NCI-H524 (cell line): Measurements from ENCODE around the gene COL5A3.
A peak's percentile ranks its signal among the peaks of the same experiment; 100 is the strongest.

Source experiments
- DNase-seq, 2 experiments: peaks; one replicate each; lab custom pipeline; 2025; lab: John Stamatoyannopoulos, UW

COL5A3 gene

DNA sequence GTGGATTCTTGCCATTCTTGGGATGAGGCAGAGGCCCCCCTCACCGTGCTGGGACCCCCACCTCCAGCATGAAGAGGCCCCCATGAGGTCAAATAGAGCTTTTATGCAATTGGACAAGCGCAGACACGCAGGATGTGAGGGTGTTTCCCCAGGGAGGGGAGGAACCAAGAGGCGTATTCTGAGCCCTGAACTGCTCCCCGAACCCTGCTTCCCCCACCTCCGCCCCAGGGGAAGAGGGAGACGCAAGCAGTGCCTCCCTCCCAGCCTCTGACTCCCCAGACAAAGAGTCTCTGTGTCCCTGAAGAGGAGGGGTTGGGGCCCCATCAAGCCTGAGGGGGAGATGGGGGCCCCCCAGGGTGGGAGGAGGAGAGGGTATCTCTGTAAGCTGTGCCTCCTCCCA, 1.7 kb upstream of the COL5A3 start:
- no peak for DNase-seq

DNA sequence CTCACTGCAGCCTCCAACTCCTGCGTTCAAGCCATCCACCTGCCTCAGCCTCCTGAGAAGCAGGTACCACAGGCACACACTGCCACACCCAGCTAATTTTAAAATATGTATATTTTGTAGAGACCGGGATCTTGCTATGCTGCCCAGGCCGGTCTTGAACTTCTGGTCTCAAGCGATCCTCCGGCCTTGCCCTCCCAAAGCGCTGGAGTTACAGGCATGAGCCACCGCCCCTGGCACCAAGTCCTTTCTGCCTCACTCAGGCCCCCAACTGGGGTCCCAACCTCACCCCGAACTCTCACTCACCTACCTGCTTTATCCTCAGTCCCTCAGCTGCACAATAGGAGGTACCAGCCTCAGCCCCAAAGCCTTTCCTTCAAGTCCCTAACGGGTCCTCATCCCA, 635 bp upstream of the COL5A3 start:
- no peak for DNase-seq

DNA sequence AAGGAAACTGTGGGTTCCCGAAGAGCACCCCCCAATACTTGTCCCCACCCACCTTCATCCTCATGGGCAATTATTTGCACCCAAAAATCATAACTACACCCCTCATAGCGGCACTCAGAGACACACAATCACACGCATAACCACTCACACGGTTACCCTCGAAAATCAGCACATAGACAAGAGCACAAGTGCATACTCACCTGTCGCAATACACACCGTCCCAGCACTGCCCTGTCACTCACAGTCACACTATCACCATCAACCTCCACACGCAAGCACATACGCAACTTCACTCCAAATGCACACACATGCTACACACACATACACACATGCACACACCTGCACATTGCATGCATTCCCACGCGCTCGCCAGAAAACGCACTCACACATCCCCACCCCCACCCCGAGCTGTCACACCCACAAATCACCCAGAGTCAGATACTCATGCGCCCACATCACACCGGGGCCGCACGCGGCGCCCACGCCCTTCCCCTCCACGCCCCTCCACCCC, 535 bp downstream of the COL5A3 start:
- no peak for DNase-seq

DNA sequence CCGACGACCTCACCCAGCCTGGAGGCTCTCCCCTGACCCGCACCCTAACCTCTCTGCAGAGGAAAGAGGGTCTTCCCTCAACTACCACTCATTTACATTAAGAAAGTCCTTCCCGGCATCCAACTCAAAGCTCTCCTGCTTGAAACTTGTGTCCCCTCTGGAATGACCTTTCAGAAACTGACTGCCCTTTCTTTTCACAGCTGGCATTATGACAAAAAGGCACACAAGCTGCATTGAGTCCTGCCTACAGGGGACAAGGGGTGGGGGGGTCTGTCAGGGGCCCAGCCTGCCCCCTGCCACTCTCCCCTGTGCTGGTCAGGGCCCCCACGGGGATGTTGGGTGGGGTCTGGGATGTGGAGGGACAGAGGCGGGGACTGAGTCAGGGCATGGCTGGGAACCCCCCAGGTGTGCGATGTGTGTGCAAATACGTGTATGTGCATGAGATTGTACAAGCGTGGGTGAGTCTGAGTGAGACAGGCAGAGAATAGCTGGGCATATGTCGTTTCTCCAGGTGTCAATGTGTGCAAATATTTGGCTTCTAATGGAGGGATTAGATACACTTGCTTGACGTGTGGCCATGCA, 2.0 kb downstream of the COL5A3 start:
- no peak for DNase-seq

DNA sequence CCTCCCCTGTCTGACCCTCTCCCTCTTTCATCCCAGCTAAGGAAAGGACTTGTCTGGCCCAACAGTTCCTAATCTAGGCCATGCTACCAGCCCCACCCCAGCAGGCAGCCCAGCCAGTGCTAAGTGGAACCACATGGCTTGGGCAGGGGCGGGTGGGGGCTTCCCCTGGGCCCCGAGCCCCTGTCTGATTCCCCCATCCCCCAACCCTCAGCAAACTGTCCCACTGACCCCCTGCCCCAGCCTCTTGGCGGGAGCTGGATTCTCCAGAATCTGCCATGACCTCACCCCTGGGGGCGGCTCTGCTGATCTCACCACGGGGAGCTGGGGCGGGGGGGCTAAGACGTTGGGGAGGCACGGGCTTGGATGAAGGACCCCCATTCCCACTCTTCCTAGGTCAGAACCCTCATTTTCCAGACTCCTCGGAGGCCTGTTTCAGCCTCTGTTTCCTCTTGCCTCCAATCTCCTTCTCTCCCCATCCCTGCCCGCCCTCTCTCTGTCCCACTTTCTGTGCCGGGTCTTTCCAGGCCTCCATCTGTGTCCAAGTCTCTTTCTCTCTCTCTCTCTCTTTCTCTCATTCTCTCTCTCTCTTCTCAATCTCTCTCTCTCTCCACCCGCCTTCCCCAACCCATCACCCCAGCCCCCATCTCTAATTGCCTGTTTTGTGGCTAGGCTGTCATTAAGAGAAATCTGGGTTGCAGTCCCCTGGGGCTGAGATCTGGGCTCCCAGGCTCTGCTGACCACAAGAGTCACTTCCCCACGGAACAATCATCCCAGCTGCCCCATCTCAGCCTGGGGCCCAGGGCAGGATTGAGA, 2.7 kb downstream of the COL5A3 start:
- DNase-seq: no peak

DNA sequence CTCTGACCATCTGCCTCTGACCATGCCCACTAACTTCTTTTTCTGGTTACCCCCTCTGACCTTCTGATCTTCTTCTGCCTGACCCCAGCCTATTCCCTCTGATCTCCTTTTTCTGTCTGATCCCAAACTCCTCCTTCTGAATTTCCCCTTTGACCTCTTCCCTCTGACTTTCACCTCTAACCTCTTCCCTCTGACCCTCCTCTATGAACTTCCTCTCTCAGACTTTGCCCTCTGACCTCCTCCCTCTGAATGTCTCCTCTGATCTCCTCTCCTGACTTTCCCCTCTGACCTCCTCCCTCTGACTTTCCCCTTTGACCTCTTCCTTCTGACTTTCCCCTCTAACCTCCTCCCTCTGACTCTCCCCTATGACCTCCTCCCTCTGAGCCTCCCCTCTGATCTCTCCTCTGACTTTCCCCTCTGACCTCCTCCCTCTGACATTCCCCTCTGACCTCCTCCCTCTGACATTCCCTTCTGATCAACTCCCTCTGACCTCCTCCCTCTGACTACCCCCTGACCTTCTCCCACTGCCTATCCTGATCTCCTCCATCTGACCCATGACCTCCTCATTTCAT, 3.5 kb downstream of the COL5A3 start:
- no peak for DNase-seq

DNA sequence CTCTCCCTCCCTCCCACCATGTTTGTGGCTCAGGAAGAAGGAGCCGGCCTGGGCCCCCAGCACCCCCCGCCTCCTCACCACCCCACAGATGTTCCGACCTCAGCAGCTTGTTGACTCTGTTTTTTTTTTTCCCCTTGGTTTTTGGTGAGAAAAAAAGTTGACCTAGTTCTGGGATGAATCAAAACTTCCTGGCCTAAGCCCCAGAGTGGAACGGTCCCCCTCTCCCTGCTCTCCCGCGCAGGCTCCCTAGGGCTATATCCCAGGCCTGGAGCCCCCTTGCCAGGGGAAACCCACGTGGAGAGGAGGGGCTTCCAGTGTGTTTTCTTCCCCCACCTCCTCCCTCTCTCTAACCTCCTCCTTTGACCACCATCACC, 4.0 kb downstream of the COL5A3 start:
- DNase-seq: no peak

DNA sequence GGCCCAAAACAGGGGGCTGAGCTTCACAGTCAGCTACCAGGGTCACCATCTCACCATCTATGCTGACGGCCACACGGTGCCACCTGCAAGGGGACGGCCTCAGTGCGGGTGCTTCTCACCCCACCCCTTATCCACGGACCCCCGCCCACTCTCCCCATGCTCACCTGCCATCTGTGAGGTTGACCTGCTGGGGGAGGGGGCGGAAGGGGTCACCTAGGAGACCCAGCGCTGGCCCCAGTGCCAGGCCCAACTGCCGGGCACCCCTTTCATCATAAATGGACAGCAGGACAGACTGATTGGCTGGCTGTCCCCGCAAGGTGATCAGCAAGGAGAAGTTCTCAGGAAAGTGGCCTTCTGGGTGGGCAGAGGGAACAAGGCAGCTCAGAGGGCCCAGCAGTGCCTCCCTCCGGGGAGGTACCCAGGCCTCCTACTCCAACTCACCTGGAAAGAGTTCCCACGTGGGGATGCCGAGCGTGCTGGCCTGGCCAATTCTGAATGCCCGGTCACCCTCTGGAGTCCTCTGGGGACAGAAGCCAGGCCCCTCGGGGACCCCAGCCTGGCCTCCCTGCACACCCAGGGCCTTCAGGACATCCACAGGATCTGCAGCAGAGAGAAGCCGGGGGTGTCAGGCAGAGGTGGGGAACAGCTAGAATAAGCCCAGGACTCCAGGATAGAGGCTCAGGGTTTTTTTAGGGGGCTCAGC, 4.5 kb downstream of the COL5A3 start:
- DNase-seq: no peak

DNA sequence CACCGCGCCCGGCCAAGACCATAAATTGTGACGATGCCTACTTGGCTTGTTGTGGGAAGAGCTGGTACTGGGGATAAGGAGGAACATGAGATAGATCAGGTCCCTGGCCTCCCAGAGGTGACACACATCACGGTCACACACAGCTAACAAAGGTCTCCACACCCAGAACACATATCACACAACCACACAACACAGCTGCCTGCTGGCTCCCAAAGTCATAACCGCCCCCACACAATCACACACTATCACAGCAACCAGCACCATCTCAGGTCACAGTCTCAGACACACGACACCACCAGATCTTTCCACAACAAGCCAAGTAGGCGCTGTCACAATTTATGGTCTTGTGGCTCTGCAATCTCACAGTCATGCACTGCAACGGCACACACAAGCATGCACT, 5.7 kb downstream of the COL5A3 start:
- DNase-seq: no peak

DNA sequence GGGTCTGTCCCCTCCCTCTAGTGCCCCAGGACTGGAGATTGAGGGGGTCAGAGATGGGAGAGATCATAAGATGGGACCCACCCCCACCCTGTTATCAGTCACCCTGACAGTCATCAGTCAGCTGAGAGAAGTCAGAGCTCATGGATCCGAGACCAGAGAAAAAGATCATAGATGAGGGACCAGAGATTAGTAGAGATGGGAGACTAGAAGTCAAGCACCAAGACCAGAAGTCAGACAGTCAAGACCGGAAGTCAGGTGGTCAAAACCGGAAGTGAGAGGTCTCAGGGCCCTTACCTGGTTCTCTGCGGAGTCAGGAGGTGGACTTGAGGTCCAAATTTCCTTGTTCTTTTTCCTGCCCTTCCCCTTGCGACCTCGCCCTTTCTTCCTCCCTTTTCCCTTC, 7.0 kb downstream of the COL5A3 start:
- DNase-seq: no peak

DNA sequence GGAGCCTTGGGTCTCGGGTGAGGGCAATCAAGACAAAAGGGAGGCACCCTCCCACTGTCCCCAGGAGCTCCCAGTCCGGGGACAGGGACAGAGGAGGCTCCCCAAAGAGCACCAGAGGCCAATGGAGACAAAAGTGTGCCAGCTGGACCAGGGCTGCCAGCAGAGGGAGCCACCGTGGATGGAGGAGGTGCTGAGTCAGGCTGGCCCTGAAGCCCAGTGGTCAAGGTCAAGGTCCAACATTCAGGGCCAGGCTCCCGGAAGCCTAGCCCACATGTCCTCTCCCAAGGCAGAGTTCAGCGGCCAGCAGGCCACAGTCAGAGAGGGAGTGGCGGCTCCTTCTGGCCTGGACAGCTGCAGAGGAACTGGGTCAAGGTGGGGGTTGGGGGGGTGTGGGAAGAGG, 8.4 kb downstream of the COL5A3 start:
- no peak for DNase-seq

DNA sequence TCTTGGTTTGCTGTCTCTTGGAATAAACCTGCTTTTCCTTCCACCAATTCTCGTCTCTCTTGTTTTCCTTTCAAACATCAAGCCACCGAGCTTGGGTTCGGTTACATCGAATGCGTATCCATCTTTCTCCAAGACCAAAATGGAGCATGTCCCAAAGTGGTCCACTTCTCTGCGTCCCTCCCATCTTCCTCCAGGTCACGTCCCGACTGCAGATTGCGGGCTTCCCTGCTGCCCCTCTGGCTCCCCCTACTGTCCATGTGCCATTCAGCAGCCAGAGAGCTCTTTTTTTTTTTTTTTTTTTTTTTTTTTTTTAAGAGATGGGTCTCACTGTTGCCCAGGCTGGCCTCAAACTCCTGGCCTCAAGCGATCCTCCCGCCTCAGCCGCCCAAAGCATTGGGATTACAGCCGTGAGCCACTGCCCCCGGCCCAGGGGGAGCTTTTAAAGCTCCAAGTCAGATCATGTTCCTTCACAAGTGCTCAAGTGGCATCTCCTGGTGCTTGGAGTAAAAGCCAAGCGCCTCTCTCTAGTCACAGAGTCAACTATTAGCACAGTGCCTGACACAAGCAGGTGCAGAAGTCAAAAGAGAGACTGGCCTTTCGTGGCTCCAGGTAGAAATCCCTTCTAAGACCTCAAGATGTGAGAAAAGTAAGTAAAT, 10.0 kb downstream of the COL5A3 start:
- peak; percentile 38 to 53 for DNase-seq

DNA sequence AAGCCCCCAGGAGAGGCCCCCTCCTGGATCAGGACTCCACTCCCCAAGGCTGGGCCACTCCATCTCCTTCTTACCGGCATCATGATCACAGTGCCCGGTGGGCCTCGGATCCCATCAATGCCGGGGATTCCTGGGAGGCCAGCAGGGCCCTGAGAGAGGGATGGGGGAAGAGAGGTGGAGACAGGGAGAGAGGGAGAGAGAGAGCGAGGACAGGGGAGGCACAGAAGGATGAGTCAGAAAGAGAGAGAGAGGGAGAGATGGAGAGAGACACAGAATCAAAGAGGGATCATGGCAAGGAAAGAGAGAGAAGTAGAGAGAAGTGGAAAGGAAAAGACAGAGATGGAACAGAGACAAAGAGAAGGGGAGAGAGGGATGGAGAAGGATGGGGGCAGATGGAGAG, 13.8 kb downstream of the COL5A3 start:
- DNase-seq: no peak

DNA sequence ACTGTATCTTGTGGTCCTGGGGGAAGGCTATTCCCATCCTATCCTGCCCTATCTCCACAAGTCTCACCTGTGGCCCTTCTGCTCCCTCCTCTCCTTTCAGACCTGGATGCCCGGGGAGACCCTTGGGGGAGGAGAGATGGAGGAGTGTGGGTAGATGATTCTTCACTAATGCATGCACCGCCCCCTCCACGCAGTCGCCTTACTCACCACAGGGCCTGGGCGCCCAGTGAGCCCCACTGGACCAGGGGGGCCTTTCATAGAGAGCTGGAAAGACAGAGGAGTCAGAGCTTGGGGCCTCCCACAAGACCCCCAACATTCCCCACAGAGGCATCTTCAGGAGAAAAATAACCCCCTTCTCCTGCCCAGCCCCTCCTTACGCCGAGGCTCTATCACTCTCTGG, 14.3 kb downstream of the COL5A3 start:
- DNase-seq: no peak

DNA sequence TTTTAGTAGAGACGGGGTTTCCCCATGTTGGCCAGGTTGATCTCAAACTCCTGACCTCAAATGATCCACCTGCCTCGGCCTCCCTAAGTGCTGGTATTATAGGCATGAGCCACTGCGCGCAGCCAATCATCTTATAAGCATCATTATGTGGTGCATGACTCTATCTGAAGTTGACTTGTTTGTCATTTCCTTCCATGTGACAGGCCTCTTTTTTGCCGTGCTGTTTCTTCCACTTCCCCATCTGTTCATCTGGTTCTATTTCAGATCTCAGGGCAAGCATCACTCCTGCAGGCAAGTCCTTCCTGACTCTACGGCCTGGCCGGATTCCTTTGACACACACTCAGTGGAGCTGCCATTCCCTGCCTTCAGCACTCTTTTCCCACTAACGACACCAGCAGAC, 15.2 kb downstream of the COL5A3 start:
- no peak for DNase-seq

DNA sequence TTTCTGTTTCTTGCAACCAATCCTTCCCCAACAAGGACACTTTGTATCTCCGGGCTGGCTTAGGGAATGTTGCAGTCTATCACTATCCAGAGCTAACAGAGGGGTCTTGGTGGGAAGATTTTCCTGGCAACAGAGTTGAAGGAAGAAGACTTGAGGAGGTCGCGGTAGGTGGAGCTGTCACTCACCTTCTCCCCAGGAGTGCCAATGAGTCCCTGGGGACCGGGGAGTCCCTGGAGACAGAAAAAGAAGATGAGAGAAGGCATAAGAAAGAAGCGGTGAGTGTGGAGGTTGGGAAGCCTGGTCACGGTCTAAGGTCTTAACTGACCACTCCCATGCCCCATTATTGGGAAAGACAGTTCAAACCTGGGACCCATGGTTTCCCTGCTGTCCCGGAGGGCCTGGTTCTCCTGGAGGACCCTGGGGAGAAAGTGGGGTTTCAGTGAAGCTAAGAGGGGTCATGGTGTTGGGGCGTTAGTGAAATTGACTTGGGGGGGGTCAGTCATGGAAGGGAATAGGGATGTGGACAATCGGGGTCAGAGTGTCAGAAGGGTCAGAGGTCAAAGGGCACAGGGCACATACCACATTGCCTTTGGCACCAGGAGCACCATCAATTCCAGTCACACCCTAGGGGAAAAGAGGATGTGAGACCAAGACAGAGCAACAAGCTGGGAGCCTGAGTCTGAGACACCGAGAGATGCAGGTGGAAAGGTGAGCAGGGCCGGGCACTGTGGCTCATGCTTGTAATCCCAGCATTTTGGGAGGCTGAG, 18.7 kb downstream of the COL5A3 start:
- DNase-seq: no peak

DNA sequence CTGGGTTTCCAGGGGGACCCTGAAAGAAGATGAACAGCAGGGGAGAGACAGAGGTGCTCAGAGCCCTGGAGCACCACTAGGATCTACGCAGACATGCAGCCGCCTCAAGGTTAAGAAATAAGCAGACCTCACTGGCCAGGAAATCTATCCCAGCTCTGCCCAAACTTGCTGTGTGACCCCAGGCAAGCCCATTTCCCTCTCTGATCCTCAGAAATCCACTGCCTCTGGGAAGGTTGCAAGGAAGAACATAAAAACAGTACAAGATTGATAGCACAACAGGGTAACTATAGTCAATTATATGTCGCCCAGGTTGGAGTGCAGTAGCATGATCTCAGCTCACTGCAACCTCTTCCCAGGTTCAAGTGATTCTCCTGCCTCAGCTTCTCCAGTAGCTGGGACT, 20.8 kb downstream of the COL5A3 start:
- no peak for DNase-seq

DNA sequence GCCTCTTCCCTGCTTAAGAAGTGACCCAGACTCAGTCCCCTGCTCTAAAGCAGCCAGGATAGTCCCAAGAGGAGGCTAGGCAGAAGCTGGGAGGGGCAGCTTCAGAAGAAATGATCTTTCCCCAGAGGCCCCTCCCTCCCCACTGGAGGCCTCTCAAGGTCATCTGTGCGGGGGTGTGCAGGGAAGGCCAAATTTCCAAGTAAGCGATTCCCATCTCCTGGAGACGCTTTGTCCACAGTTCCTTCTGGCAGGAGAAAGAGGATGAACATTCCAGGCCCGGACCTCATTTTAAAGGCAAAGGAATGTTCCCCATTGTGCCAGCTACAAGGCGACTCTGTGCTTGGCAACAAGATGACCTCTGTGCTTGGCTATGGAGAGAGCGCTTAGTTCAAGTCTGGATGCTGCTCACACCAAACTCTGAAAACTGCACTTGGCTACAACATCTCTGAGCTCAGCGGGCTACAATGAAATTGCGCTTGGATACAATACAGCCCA, 23.5 kb downstream of the COL5A3 start:
- DNase-seq: no peak

DNA sequence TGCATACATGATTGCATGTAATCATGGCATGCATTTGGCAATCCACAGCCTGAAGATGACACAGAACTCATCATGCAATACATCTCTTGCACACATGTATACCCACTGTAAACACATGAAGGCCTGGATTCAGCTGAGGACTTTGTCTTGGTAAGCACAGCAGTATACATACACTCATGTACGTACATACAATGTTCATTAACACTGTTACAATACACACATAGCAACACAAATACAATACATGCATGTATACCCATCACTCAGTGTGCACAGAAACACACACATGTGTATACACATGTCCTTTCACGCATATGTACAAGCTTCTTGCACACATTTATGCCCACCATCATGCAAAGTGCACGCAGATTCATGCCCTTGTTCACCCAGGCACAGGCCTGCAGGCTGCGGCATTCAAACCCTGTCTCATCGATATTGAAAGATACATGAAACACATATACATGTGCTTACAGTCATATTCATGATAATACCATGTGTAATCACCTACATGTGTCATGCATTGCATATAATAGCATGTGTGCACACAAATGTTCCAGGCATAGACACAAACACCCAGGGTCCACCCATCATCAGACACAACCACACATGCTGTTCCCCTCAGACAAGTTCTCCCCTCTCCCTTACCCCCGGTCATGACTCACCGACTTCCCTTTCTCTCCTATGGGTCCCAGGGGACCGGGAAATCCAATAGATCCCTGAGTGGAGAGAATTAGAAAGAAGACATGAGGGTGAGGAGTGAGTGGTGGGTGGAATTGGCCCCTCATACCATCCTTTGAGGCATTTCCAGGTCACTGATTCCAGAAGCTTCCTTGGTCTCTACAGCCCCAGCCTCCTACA, 28.7 kb downstream of the COL5A3 start:
- no peak for DNase-seq

DNA sequence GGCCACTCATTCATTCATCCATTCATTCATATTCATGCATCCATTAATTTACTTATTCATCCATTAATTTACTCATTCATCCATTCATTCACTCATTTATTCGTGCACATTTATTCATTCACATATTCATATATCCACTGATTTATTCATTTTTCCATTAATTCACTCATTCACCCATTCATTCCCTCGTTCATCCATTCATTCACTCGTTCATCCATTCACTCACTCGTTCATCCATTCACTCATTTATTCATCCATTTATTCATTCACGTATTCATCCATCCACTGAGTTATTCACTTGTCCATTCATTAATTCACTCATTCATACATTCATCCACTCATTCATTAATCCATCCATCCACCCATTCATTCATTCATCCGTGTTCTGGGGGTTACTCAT, 38.2 kb downstream of the COL5A3 start:
- DNase-seq: no peak
